PC-9 (cell line): ENCODE measurements around the gene SDHAF2. TPM values are rescaled to one million over a fixed set of nuclear protein-coding genes. Genes with fewer than 3 reads are reported as not detected.
"Not testable (repeated sequence)": the region's sequence is repeated elsewhere in the genome, so short reads cannot be mapped to it uniquely, and the experiment has no call there.

Source experiments
- Bru-seq: library from RNA; stranded (reverse); fragments of 400-500 nt; gene quantifications from one replicate; lab custom pipeline; 2021; lab: Mats Ljungman, UMichigan
- BruChase-seq, 2 experiments: library from RNA; stranded (reverse); fragments of 400-500 nt; gene quantifications; one replicate each; lab custom pipeline; 2021; lab: Mats Ljungman, UMichigan
- BruUV-seq: library from RNA; stranded (reverse); fragments of 400-500 nt; replicated peaks from 2 replicates; lab custom pipeline; 2021; lab: Mats Ljungman, UMichigan
- CTCF ChIA-PET: fragments of 300-600 bp; sonication (Branson Sonifier 250); formaldehyde crosslinking; loops from one replicate; lab custom pipeline; 2022; ENCODE audit warnings: antibody characterized with exemption; lab: Charles Lee
- POLR2A ChIA-PET: fragments of 300-600 bp; sonication (Branson Sonifier 250); formaldehyde crosslinking; loops from one replicate; lab custom pipeline; 2022; ENCODE audit warnings: antibody characterized with exemption; ENCODE audit not compliant: unreplicated experiment; lab: Charles Lee
- DNase-seq, 2 experiments: peaks; one replicate each; pipeline versions ENCODE4 v3.0.0 to v3.0.0-alpha.2; 2015 to 2022; ENCODE audit warnings: mixed read lengths in 1 of 2
- H2AFZ ChIP-seq: fragments of 200-600 bp; sonication (generic); 2 replicates; pipeline ENCODE4 v1.8.1; 2017; ENCODE audit warnings: antibody characterized with exemption
- H3F3A ChIP-seq: fragments of 200-600 bp; sonication (generic); 2 replicates; pipeline ENCODE4 v1.8.1; 2017; ENCODE audit warnings: antibody characterized with exemption, mild to moderate bottlenecking, low read depth; ENCODE audit not compliant: insufficient read depth
- H3K27ac ChIP-seq: fragments of 200-600 bp; sonication (generic); 2 replicates; pipeline ENCODE4 v1.6.1; 2016; ENCODE audit warnings: mixed run types
- H3K27me3 ChIP-seq: fragments of 200-600 bp; sonication (generic); 2 replicates; pipeline ENCODE4 v1.6.1; 2016; ENCODE audit warnings: low read depth, mixed run types; ENCODE audit not compliant: insufficient read depth
- H3K36me3 ChIP-seq: fragments of 200-600 bp; sonication (generic); 2 replicates; pipeline ENCODE4 v1.6.1; 2016; ENCODE audit warnings: low read depth, mixed run types
- H3K4me1 ChIP-seq: fragments of 200-600 bp; sonication (generic); replicated peaks from 2 replicates; pipeline ENCODE4 v1.6.1; 2016; ENCODE audit warnings: mixed run types; ENCODE audit not compliant: insufficient read depth
- H3K4me2 ChIP-seq: fragments of 200-600 bp; sonication (generic); 2 replicates; pipeline ENCODE4 v1.6.1; 2017; ENCODE audit warnings: mixed run types
- H3K4me3 ChIP-seq: fragments of 200-600 bp; sonication (generic); 2 replicates; pipeline ENCODE4 v1.6.1; 2016; ENCODE audit warnings: mixed run types
- H3K79me2 ChIP-seq: fragments of 200-600 bp; sonication (generic); 2 replicates; pipeline ENCODE4 v1.6.1; 2017; ENCODE audit warnings: low read depth, mixed run types
- H3K9me2 ChIP-seq: fragments of 200-600 bp; sonication (generic); 2 replicates; pipeline ENCODE4 v1.8.1; 2017; ENCODE audit warnings: mild to moderate bottlenecking; ENCODE audit not compliant: insufficient read depth
- H3K9me3 ChIP-seq: fragments of 200-600 bp; sonication (generic); 2 replicates; pipeline ENCODE4 v1.8.1; 2016; ENCODE audit warnings: low read depth; ENCODE audit not compliant: insufficient read depth
- H4K20me1 ChIP-seq: fragments of 200-600 bp; sonication (generic); 2 replicates; pipeline ENCODE4 v1.8.1; 2017; ENCODE audit not compliant: insufficient read depth
- CTCF ChIP-seq: fragments of 200-600 bp; sonication (generic); conservative IDR thresholded peaks from 2 replicates; pipeline ENCODE4 v1.6.1; 2017; ENCODE audit warnings: mixed run types, antibody characterized with exemption, mild to moderate bottlenecking, moderate library complexity
- EZH2 ChIP-seq: fragments of 200-600 bp; sonication (generic); IDR thresholded peaks from 2 replicates; pipeline ENCODE4 v1.8.0; 2017; ENCODE audit warnings: antibody characterized with exemption, low read depth
- intact Hi-C: fragments of 100-400 bp; cut with micrococcal nuclease; formaldehyde crosslinking; loops from one replicate; pipeline ENCODE4 v1.10.0; 2022; ENCODE audit not compliant: unreplicated experiment
- long read RNA-seq: library from polyadenylated mRNA; stranded (forward); transcript quantifications from one replicate; pipeline ENCODE4 v2.0.0, GENCODE V29; 2022
- total RNA-seq: library from RNA; stranded (reverse); gene quantifications from 2 replicates; pipeline ENCODE4 v1.2.3, GENCODE V29; 2021

The SDHAF2 gene
- 32.5 and 38.3 TPM in 2 replicates for total RNA-seq
- Bru-seq, nascent RNA: percentile 91 among the genes with signal in this experiment
- BruChase-seq, experiment 1, labeled RNA remaining after a 2-hour chase: percentile 93 among the genes with signal in this experiment
- percentile 88 among the genes with signal in this experiment for BruChase-seq, experiment 2, labeled RNA remaining after a 6-hour chase
- long read RNA-seq, transcript SDHAF2-207 (5 exons, 1,077 nt): minor isoform, 5 of 95 reads
- long read RNA-seq, transcript SDHAF2-206 (2 exons, 835 nt): minor isoform, 11 of 95 reads
- long read RNA-seq, transcript SDHAF2-201 (4 exons, 2,033 nt): major isoform, 78 of 95 reads
- long read RNA-seq, partial matches to known transcripts: 0 of 95 reads
- long read RNA-seq, other reads (novel, unspliced or antisense): 1 of 95 reads

GRCh38 chr11:61429691-61430582, at the start of gene SDHAF2, which contains the start of gene CPSF7:
TSS of gene SDHAF2 (plus strand) at chr11:61430124. CDS start at chr11:61430147, 23 bp downstream.
TSS of gene CPSF7 (minus strand) at chr11:61429975. CDS start at chr11:61429235, 740 bp downstream.
- POLR2A ChIA-PET: interaction anchor here (0.6 to 1.5 kb wide), 6 partner anchors 8 to 518 kb away, joined by 3 to 10 read pairs (median 3); partner anchors contain the start of genes CYB561A3 and TMEM138

DNA sequence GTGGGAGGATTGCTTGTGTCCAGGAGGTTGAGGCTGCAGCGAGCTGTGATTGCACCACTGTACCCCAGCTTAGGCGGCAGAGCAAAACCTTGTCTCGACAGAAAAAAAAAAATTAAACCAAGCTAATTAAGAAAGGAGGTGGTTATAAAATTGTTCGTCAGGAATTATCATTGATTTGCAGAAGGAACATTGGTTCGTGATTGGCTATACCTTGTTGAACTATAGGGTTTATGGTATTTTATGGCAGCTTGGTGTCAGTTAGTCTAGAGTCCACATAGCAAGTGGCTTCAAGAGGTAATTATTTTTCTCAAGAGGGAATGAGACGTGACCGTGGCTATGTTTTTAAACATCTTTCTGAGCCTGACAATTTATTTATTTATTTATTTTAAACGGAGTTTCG, 49.0 kb upstream of the SDHAF2 start:
- CTCF ChIA-PET: no interaction called here
- TF ChIP-seq CTCF: no peak
- Histone ChIP-seq H4K20me1 (no peaks in the 10 kb centered on the region), H3K27me3 (no peaks in the 10 kb centered on the region), H2AFZ (no peak overlapping the region), H3K4me1 (peaks cover 24% of the 10 kb centered on the region), H3K79me2 (no peaks in the 10 kb centered on the region), H3K4me3 (no peak overlapping the region), H3K27ac (no peak overlapping the region), H3K9me3 (no peaks in the 10 kb centered on the region), H3K36me3 (no peaks in the 10 kb centered on the region), H3K9me2 (no peaks in the 10 kb centered on the region), H3K4me2 (no peak overlapping the region), H3F3A (peaks cover 36% of the 10 kb centered on the region)
- intact Hi-C loops: no loop called here
- BruUV-seq: no TSS peak
- DNase-seq: no peak
- POLR2A ChIA-PET: no interaction called here

More at GRCh38 chr11:61429691-61430582, at the start of gene SDHAF2, which contains the start of gene CPSF7:
- Histone ChIP-seq H3F3A (peaks cover 37% of the 10 kb centered on the region), H3K36me3 (peaks cover 38% of the 10 kb centered on the region), H3K4me1 (peaks cover 33% of the 10 kb centered on the region), H3K4me3 (peak within 1 kb of the TSS; percentile 97), H4K20me1 (peaks cover 37% of the 10 kb centered on the region), H3K9me2 (no peaks in the 10 kb centered on the region), H3K4me2 (peak within 1 kb of the TSS; percentile 95), H3K79me2 (peaks cover 92% of the 10 kb centered on the region), H3K27me3 (no peaks in the 10 kb centered on the region), H3K27ac (peak within 1 kb of the TSS; percentile 86), H3K9me3 (no peaks in the 10 kb centered on the region), H2AFZ (peak within 1 kb of the TSS; percentile 92)
- CTCF ChIA-PET: interaction anchor here (0.5 to 1.3 kb wide), 6 partner anchors 42 to 527 kb away, joined by 3 to 17 read pairs (median 4); partner anchors contain the start of genes CYB561A3, TMEM138 and VWCE
- intact Hi-C loops: no loop called here
- no peak for TF ChIP-seq EZH2
- TF ChIP-seq CTCF: 0 out of 2 replicates have a peak, but pooled peaks have one; percentile 9
- peak; percentile 89 to 97 for DNase-seq
- BruUV-seq: TSS peak; percentile 53

GRCh38 chr11:61383859-61384258, 46.1 kb upstream of the SDHAF2 start:
- H3K9me2 ChIP-seq, H4K20me1 ChIP-seq, H3K79me2 ChIP-seq, BruUV-seq, H3K9me3 ChIP-seq, H2AFZ ChIP-seq, H3K4me2 ChIP-seq, DNase-seq, H3K27me3 ChIP-seq, H3K4me3 ChIP-seq, H3K36me3 ChIP-seq, H3K27ac ChIP-seq, POLR2A ChIA-PET: not testable (repeated sequence)
- intact Hi-C loops: loop anchor here (2.0 kb wide), 2 partner anchors 21 to 197 kb away; partner anchors contain the start of gene TMEM138
- Histone ChIP-seq H3F3A (peaks cover 20% of the 10 kb centered on the region), H3K4me1 (peaks cover 11% of the 10 kb centered on the region)
- CTCF ChIA-PET: interaction anchor here (0.6 to 2.8 kb wide), 4 partner anchors 42 to 605 kb away, joined by 5 to 45 read pairs (median 6); no protein-coding TSS in a partner anchor
